ENCODE measurements around the gene DYNC2LI1.

The DYNC2LI1 gene

DNA sequence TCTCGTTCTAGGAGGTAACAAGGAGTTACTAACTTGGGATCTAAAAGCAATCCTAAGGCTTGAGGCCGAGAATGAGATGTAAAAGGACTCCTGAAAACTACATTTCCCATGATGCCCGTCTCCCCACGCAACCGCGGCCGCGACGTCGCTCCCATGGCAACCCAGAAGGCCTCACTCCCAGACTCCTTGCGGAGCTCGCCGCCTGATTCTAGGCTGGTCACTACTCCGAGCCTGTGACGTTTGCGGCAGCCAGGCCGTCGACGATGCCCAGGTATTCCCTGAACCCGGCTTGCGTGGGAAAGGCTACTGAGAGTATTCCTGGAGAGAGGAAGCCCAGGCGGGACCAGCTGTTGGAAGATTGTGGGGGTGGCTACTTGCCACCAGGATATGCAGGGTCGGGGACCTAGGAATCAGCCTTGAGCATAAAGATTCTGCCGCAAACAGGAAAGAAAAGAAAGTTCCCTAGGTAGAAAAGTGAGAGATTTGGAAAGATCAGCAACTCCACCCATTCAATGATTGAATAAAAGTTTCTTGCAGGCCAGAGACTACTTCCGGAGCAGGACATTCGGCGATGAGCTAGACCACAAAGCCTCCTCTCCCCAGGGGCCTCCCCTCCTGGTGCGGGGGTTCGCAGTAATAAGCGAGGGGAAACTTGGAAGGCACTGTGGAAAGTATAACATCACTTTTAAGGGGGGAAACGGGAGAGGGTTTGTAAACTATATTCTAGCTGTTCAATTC, at the start of gene DYNC2LI1:
TSS of gene DYNC2LI1 (plus strand) at position 164 of the 738 bp plus-strand sequence. CDS start at position 264, 100 bp downstream.
- ATAC-seq, result peak; percentile 100
- TF ChIP-seq GLIS3 (CRISPR knock-in tag; IDR thresholded peaks at IDR 0.05) (0 out of 2 replicates have a peak, but pooled peaks have one; percentile 71), ESRRG (CRISPR knock-in tag; IDR thresholded peaks at IDR 0.05) (no peak), POU6F1 (CRISPR knock-in tag; IDR thresholded peaks at IDR 0.05; ENCODE audit: borderline replicate concordance, low read depth) (no peak), ZC3H10 (CRISPR knock-in tag; IDR thresholded peaks at IDR 0.05) (no peak), ZNF8 (CRISPR knock-in tag; IDR thresholded peaks at IDR 0.05) (no peak), ZNF70 (CRISPR knock-in tag; IDR thresholded peaks at IDR 0.05) (no peak), CSDC2 (CRISPR knock-in tag; IDR thresholded peaks at IDR 0.05) (0 out of 2 replicates have a peak, but pooled peaks have one; percentile 69), BACH2 (CRISPR knock-in tag; IDR thresholded peaks at IDR 0.05; ENCODE audit: borderline replicate concordance) (no peak), ISL1 (CRISPR knock-in tag; IDR thresholded peaks at IDR 0.05) (no peak), ARNTL (CRISPR knock-in tag; IDR thresholded peaks at IDR 0.05; ENCODE audit: borderline replicate concordance, low read depth) (no peak), TCF4 (CRISPR knock-in tag; IDR thresholded peaks at IDR 0.05; ENCODE audit: borderline replicate concordance) (no peak), ZFP3 (CRISPR knock-in tag; IDR thresholded peaks at IDR 0.05) (0 out of 2 replicates have a peak, but pooled peaks have one; percentile 34), PPARA (CRISPR knock-in tag; IDR thresholded peaks at IDR 0.05; ENCODE audit: borderline replicate concordance) (no peak), ZFP30 (CRISPR knock-in tag; IDR thresholded peaks at IDR 0.05) (no peak), OSR1 (CRISPR knock-in tag; IDR thresholded peaks at IDR 0.05) (no peak), PATZ1 (CRISPR knock-in tag; IDR thresholded peaks at IDR 0.05; ENCODE audit: borderline replicate concordance) (no peak), ZNF565 (CRISPR knock-in tag; conservative IDR thresholded peaks at IDR 0.05; ENCODE audit: low read depth) (no peak), SNAI2 (CRISPR knock-in tag; IDR thresholded peaks at IDR 0.05) (no peak), TOX (CRISPR knock-in tag; IDR thresholded peaks at IDR 0.05; ENCODE audit: borderline replicate concordance) (no peak), CSRNP3 (CRISPR knock-in tag; IDR thresholded peaks at IDR 0.05) (no peak), RARB (CRISPR knock-in tag; IDR thresholded peaks at IDR 0.05) (no peak)
- TF ChIP-seq, protein P1, sequence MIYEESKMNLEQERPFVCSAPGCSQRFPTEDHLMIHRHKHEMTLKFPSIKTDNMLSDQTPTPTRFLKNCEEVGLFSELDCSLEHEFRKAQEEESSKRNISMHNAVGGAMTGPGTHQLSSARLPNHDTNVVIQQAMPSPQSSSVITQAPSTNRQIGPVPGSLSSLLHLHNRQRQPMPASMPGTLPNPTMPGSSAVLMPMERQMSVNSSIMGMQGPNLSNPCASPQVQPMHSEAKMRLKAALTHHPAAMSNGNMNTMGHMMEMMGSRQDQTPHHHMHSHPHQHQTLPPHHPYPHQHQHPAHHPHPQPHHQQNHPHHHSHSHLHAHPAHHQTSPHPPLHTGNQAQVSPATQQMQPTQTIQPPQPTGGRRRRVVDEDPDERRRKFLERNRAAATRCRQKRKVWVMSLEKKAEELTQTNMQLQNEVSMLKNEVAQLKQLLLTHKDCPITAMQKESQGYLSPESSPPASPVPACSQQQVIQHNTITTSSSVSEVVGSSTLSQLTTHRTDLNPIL (CRISPR knock-in tag; IDR thresholded peaks at IDR 0.05; ENCODE audit: low read depth), result 0 out of 2 replicates have a peak, but pooled peaks have one; percentile 21
- TF ChIP-seq, protein P2, sequence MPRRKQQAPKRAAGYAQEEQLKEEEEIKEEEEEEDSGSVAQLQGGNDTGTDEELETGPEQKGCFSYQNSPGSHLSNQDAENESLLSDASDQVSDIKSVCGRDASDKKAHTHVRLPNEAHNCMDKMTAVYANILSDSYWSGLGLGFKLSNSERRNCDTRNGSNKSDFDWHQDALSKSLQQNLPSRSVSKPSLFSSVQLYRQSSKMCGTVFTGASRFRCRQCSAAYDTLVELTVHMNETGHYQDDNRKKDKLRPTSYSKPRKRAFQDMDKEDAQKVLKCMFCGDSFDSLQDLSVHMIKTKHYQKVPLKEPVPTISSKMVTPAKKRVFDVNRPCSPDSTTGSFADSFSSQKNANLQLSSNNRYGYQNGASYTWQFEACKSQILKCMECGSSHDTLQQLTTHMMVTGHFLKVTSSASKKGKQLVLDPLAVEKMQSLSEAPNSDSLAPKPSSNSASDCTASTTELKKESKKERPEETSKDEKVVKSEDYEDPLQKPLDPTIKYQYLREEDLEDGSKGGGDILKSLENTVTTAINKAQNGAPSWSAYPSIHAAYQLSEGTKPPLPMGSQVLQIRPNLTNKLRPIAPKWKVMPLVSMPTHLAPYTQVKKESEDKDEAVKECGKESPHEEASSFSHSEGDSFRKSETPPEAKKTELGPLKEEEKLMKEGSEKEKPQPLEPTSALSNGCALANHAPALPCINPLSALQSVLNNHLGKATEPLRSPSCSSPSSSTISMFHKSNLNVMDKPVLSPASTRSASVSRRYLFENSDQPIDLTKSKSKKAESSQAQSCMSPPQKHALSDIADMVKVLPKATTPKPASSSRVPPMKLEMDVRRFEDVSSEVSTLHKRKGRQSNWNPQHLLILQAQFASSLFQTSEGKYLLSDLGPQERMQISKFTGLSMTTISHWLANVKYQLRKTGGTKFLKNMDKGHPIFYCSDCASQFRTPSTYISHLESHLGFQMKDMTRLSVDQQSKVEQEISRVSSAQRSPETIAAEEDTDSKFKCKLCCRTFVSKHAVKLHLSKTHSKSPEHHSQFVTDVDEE (CRISPR knock-in tag; IDR thresholded peaks at IDR 0.05), result peak; percentile 12; the same call in 1 of the 2 replicates
